ENCODE measurements around the gene OCEL1.
A peak's percentile ranks its signal among the peaks of the same experiment; 100 is the strongest.

- TF ChIP-seq CTCF (IDR thresholded peaks at IDR 0.05; ENCODE audit: low read depth, low read length, poor library complexity, severe bottlenecking) (peak; percentile 56), EZH2phosphoT487 (IDR thresholded peaks at IDR 0.05; ENCODE audit: borderline replicate concordance, low read length) (no peak)
Measured at GRCh38 chr19:17183271-17183761, 42.7 kb upstream of the OCEL1 start.

All from DOHH2 (cell line).